MM.1S (cell line): ENCODE measurements around the gene GRK3.

Experiments used
- DNase-seq: peaks from one replicate; pipeline ENCODE4 v3.0.0-alpha.2; 2015
- H2AFZ ChIP-seq: fragments of 300-600 bp; sonication (generic); 2 replicates; pipeline ENCODE4 v1.6.0; 2016; ENCODE audit warnings: antibody characterized with exemption, low read length
- H3F3A ChIP-seq: fragments of 300-600 bp; sonication (generic); 2 replicates; pipeline ENCODE4 v1.6.1; 2016; ENCODE audit warnings: mild to moderate bottlenecking, antibody characterized with exemption, low read length, moderate library complexity, mixed read lengths; ENCODE audit not compliant: insufficient read depth
- H3K27ac ChIP-seq: fragments of 300-600 bp; sonication (generic); 2 replicates; pipeline ENCODE4 v1.5.1; 2016; ENCODE audit warnings: mild to moderate bottlenecking, low read length
- H3K27me3 ChIP-seq: fragments of 300-600 bp; sonication (generic); replicated peaks from 2 replicates; pipeline ENCODE4 v1.6.0; 2016; ENCODE audit warnings: low read length; ENCODE audit not compliant: insufficient read depth
- H3K36me3 ChIP-seq: fragments of 300-600 bp; sonication (generic); replicated peaks from 2 replicates; pipeline ENCODE4 v1.6.1; 2016; ENCODE audit warnings: mild to moderate bottlenecking, low read length, mixed read lengths; ENCODE audit not compliant: insufficient read depth
- H3K4me1 ChIP-seq: fragments of 300-600 bp; sonication (generic); 2 replicates; pipeline ENCODE4 v1.6.1; 2016; ENCODE audit warnings: low read length, mixed read lengths
- H3K4me2 ChIP-seq: fragments of 300-600 bp; sonication (generic); 2 replicates; pipeline ENCODE4 v1.6.0; 2016; ENCODE audit warnings: low read depth, low read length
- H3K4me3 ChIP-seq: fragments of 300-600 bp; sonication (generic); 2 replicates; pipeline ENCODE4 v1.5.1; 2016; ENCODE audit warnings: low read length, mixed read lengths
- H3K79me2 ChIP-seq: fragments of 300-600 bp; sonication (generic); 2 replicates; pipeline ENCODE4 v1.6.1; 2016; ENCODE audit warnings: mixed run types, low read length, mixed read lengths
- H3K9ac ChIP-seq: fragments of 300-600 bp; sonication (generic); 2 replicates; pipeline ENCODE4 v1.6.1; 2016; ENCODE audit warnings: low read length, mixed read lengths
- H3K9me2 ChIP-seq: fragments of 300-600 bp; sonication (generic); replicated peaks from 2 replicates; pipeline ENCODE4 v1.6.1; 2016; ENCODE audit warnings: mild to moderate bottlenecking, low read length, mixed read lengths; ENCODE audit not compliant: insufficient read depth
- H3K9me3 ChIP-seq: fragments of 300-600 bp; sonication (generic); replicated peaks from 2 replicates; pipeline ENCODE4 v1.6.1; 2016; ENCODE audit warnings: mild to moderate bottlenecking, low read length, mixed read lengths; ENCODE audit not compliant: insufficient read depth
- H4K20me1 ChIP-seq: fragments of 300-600 bp; sonication (generic); 2 replicates; pipeline ENCODE4 v1.6.1; 2016; ENCODE audit warnings: mild to moderate bottlenecking, low read length, moderate library complexity, mixed read lengths; ENCODE audit not compliant: insufficient read depth
- EZH2 ChIP-seq: fragments of 300-600 bp; sonication (generic); optimal IDR thresholded peaks from 2 replicates; pipeline ENCODE3; 2017; ENCODE audit warnings: low read depth, mild to moderate bottlenecking, antibody characterized with exemption, low read length, mixed read lengths
- EZH2phosphoT487 ChIP-seq: fragments of 300-600 bp; sonication (generic); IDR thresholded peaks from 2 replicates; pipeline ENCODE4 v1.6.1; 2018; ENCODE audit warnings: antibody characterized with exemption, low read length
- TF ChIP-seq, protein P1 (sequence below): fragments of 300-600 bp; sonication (generic); IDR thresholded peaks from 2 replicates; pipeline ENCODE4 v1.5.1; 2016; ENCODE audit warnings: antibody characterized with exemption, low read length, mixed read lengths

Gene GRK3

DNA sequence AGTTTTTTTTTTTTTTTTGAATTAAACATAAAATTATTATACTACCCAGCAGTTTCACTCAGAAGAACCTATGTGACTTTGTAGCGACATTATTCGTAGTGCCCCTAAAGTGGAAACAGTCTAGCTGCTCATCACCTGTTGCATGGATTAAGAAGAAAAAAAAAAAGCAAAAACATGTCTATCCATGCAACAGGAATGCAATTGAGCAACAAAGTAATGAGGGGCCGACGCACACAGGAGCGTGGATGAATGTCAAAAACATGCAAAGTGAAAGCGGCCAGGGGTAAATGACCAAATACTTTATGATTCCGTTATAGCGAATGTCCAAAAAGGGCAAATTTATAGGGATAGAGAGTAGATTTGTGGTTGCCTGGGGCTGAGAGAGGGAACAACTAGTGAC lies 193.8 kb downstream of the GRK3 start:
- H2AFZ ChIP-seq = no peak overlapping the region
- H3K4me2 ChIP-seq = no peak overlapping the region
- no peak overlapping the region for H3K27ac ChIP-seq
- TF ChIP-seq, protein P1, sequence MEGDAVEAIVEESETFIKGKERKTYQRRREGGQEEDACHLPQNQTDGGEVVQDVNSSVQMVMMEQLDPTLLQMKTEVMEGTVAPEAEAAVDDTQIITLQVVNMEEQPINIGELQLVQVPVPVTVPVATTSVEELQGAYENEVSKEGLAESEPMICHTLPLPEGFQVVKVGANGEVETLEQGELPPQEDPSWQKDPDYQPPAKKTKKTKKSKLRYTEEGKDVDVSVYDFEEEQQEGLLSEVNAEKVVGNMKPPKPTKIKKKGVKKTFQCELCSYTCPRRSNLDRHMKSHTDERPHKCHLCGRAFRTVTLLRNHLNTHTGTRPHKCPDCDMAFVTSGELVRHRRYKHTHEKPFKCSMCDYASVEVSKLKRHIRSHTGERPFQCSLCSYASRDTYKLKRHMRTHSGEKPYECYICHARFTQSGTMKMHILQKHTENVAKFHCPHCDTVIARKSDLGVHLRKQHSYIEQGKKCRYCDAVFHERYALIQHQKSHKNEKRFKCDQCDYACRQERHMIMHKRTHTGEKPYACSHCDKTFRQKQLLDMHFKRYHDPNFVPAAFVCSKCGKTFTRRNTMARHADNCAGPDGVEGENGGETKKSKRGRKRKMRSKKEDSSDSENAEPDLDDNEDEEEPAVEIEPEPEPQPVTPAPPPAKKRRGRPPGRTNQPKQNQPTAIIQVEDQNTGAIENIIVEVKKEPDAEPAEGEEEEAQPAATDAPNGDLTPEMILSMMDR = no peak
- TF ChIP-seq EZH2phosphoT487 = no peak
- no peak for TF ChIP-seq EZH2
- no peaks in the 10 kb centered on the region for H3K9me3 ChIP-seq
- H3K4me3 ChIP-seq = no peak overlapping the region
- H3K36me3 ChIP-seq = no peaks in the 10 kb centered on the region
- H3F3A ChIP-seq = no peaks in the 10 kb centered on the region
- H3K9ac ChIP-seq = no peak overlapping the region
- H3K9me2 ChIP-seq = no peaks in the 10 kb centered on the region
- no peaks in the 10 kb centered on the region for H3K79me2 ChIP-seq
- no peaks in the 10 kb centered on the region for H4K20me1 ChIP-seq
- DNase-seq = no peak
- H3K4me1 ChIP-seq = no peaks in the 10 kb centered on the region
- H3K27me3 ChIP-seq = peaks cover 6% of the 10 kb centered on the region

DNA sequence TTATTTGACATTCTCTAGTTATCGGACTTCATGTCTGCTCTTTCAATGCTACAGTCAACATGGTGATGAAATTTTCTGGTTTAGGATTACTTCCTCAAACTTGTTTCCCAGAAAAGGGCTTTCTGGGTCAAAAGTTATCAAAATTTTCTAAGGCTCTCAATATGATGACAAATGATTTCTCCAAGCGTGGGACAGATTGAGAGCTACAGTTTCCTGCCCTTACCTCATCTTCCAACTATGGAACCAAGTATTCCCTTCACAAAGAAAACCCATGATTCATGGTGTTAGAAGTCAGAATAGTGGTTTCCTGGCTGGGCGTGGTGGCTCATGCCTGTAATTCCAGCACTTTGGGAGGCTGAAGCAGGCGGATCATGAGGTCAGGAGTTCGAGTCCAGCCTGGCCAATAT lies 195.4 kb downstream of the GRK3 start:
- no peak for DNase-seq
- no peaks in the 10 kb centered on the region for H4K20me1 ChIP-seq
- H3K9me2 ChIP-seq = no peaks in the 10 kb centered on the region
- no peak overlapping the region for H3K4me2 ChIP-seq
- no peak overlapping the region for H3K4me3 ChIP-seq
- no peaks in the 10 kb centered on the region for H3K9me3 ChIP-seq
- no peak overlapping the region for H3K9ac ChIP-seq
- H3F3A ChIP-seq = no peaks in the 10 kb centered on the region
- no peak overlapping the region for H3K27ac ChIP-seq
- no peaks in the 10 kb centered on the region for H3K4me1 ChIP-seq
- no peaks in the 10 kb centered on the region for H3K79me2 ChIP-seq
- no peaks in the 10 kb centered on the region for H3K36me3 ChIP-seq
- TF ChIP-seq, protein P1 = no peak
- TF ChIP-seq EZH2phosphoT487 (no peak), EZH2 (no peak)
- no peak overlapping the region for H2AFZ ChIP-seq
- H3K27me3 ChIP-seq = peaks cover 6% of the 10 kb centered on the region

GRCh38 chr22:25760294-25760693 lies 195.8 kb downstream of the GRK3 start:
- Histone ChIP-seq H2AFZ (no peak overlapping the region), H3K79me2 (no peaks in the 10 kb centered on the region), H4K20me1 (no peaks in the 10 kb centered on the region), H3K27ac (no peak overlapping the region), H3K4me1 (no peaks in the 10 kb centered on the region), H3K9ac (no peak overlapping the region), H3K36me3 (no peaks in the 10 kb centered on the region), H3K4me2 (no peak overlapping the region), H3K4me3 (no peak overlapping the region), H3F3A (no peaks in the 10 kb centered on the region), H3K9me3 (no peaks in the 10 kb centered on the region), H3K9me2 (no peaks in the 10 kb centered on the region), H3K27me3 (peaks cover 8% of the 10 kb centered on the region)
- TF ChIP-seq EZH2 = no peak
- TF ChIP-seq, protein P1 = no peak
- no peak for DNase-seq
